ENCODE results near the gene RANBP3.

DNA sequence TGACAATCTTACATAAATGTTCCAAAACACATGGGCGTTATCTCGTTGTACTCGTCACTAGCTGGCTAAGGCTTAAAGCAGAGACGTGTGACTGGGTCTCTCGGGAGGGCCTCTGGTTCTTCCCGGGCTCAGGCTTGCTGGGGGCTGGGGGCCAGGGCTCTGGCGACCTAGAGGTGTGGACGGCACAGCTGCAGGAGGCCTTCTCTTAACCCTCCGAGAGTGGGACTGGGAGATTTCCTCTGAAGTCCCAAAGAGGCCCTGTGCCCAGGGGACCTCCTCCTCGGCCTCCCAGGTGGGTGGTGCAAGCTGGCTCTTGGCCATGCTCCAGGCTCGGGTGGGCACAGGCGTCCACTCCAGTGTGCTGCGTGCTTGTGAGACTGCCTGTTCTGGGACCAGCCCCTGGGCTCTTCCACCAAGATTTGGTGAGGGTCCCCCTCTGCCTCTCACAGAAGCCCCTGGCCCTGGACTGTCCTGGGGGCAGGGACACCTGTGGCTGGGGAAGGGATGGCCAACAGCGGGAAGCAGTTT is 61.7 kb downstream of the RANBP3 start:
- TF ChIP-seq, protein P1, sequence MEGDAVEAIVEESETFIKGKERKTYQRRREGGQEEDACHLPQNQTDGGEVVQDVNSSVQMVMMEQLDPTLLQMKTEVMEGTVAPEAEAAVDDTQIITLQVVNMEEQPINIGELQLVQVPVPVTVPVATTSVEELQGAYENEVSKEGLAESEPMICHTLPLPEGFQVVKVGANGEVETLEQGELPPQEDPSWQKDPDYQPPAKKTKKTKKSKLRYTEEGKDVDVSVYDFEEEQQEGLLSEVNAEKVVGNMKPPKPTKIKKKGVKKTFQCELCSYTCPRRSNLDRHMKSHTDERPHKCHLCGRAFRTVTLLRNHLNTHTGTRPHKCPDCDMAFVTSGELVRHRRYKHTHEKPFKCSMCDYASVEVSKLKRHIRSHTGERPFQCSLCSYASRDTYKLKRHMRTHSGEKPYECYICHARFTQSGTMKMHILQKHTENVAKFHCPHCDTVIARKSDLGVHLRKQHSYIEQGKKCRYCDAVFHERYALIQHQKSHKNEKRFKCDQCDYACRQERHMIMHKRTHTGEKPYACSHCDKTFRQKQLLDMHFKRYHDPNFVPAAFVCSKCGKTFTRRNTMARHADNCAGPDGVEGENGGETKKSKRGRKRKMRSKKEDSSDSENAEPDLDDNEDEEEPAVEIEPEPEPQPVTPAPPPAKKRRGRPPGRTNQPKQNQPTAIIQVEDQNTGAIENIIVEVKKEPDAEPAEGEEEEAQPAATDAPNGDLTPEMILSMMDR (IDR thresholded peaks at IDR 0.05; ENCODE audit: low read length): no peak
- no peak for TF ChIP-seq EZH2phosphoT487 (IDR thresholded peaks at IDR 0.05; ENCODE audit: low read length)
- TF ChIP-seq EZH2 (optimal IDR thresholded peaks at IDR 0.05; ENCODE audit: low read depth, low read length): no peak

Measured in MM.1S (cell line).